CD4-positive, alpha-beta T cell (primary cell): Measurements from ENCODE around the gene PREP. TPM values are rescaled to one million over a fixed set of nuclear protein-coding genes. Genes with fewer than 3 reads are reported as not detected.

Experiments used
- ATAC-seq: fragments of 200-7000 bp; cut with Tn5 transposase; one replicate; pipeline ENCODE4 v1.10.0; 2022; ENCODE audit warnings: mild to moderate bottlenecking; ENCODE audit not compliant: poor library complexity
- CTCF ChIA-PET: fragments of 350-600 bp; sonication (Branson Sonifier 250); formaldehyde crosslinking; loops from one replicate; lab custom pipeline; 2021; ENCODE audit warnings: antibody characterized with exemption, inconsistent platforms; lab: Charles Lee
- POLR2A ChIA-PET: fragments of 350-600 bp; sonication (Branson Sonifier 250); formaldehyde crosslinking; loops from one replicate; lab custom pipeline; 2021; ENCODE audit warnings: antibody characterized with exemption, inconsistent platforms; lab: Charles Lee
- DNase-seq, 14 experiments: peaks; one replicate each; pipeline ENCODE4 v3.0.0-alpha.2; 2013 to 2020; ENCODE audit warnings: mixed read lengths in 2 of 14
- H3K27ac ChIP-seq, 2 donors: one replicate each; pipeline versions ENCODE4 v1.5.1 to v1.7.0; 2013; ENCODE audit warnings: low read length in 2 of 2, low read depth in 1 of 2, mild to moderate bottlenecking in 1 of 2
- H3K27me3 ChIP-seq, 2 experiments: 1 replicate in 1 of 2; 2 replicates in 1 of 2; pipeline versions ENCODE4 v1.6.1 to v1.7.0; 2013; ENCODE audit warnings: low read length in 2 of 2, control low read depth in 1 of 2, mild to moderate bottlenecking in 1 of 2, moderate library complexity in 1 of 2; ENCODE audit not compliant: insufficient read depth in 2 of 2, control insufficient read depth in 1 of 2
- H3K36me3 ChIP-seq: one replicate; pipeline ENCODE4 v1.6.1; 2013; ENCODE audit warnings: low read length, control low read depth; ENCODE audit not compliant: insufficient read depth
- H3K4me1 ChIP-seq: one replicate; pipeline ENCODE4 v1.6.1; 2013; ENCODE audit warnings: low read length, control low read depth; ENCODE audit not compliant: insufficient read depth
- H3K4me3 ChIP-seq: one replicate; pipeline ENCODE4 v1.5.1; 2013; ENCODE audit warnings: mild to moderate bottlenecking, low read length, moderate library complexity
- H3K9me3 ChIP-seq, 2 experiments: 1 replicate in 1 of 2; 2 replicates in 1 of 2; pipeline versions ENCODE4 v1.6.1 to v1.7.0; 2013; ENCODE audit warnings: low read length in 2 of 2, mild to moderate bottlenecking in 2 of 2, control low read depth in 1 of 2, moderate library complexity in 1 of 2; ENCODE audit not compliant: control insufficient read depth in 1 of 2, insufficient read depth in 1 of 2
- H3K27ac Mint-ChIP-seq: one replicate; pipeline ENCODE4 v1.8.0; 2020; ENCODE audit warnings: mixed read lengths
- H3K27me3 Mint-ChIP-seq: one replicate; pipeline ENCODE4 v1.8.0; 2021; ENCODE audit warnings: mixed read lengths
- H3K36me3 Mint-ChIP-seq: one replicate; pipeline ENCODE4 v1.8.0; 2021; ENCODE audit warnings: low read depth, mixed read lengths
- H3K4me1 Mint-ChIP-seq: one replicate; pipeline ENCODE4 v1.8.0; 2021; ENCODE audit warnings: low read depth, mixed read lengths
- H3K4me3 Mint-ChIP-seq: one replicate; pipeline ENCODE4 v1.8.0; 2020; ENCODE audit warnings: mild to moderate bottlenecking, mixed read lengths
- H3K9me3 Mint-ChIP-seq: one replicate; pipeline ENCODE4 v1.8.0; 2020; ENCODE audit warnings: mixed read lengths
- CTCF ChIP-seq: fragments of 200-600 bp; IDR thresholded peaks from one replicate; pipeline ENCODE4 v1.8.0; 2022; ENCODE audit warnings: antibody characterized with exemption, mild to moderate bottlenecking
- intact Hi-C, 2 experiments: fragments of 100-400 bp; cut with DNase I in 1 of 2; cut with micrococcal nuclease in 1 of 2; formaldehyde crosslinking; loops; one replicate each; pipeline versions ENCODE4 v1.15.1 to v1.9.0; 2023 to 2025; cut with DNase I, micrococcal nuclease
- total RNA-seq, 174 experiments: library from RNA in 2 of 174; stranded (reverse) in 2 of 174; gene quantifications; one replicate each; pipeline ENCODE4 v1.2.3 and lab custom pipeline; 2021 to 2026

Gene PREP
- total RNA-seq, 2 experiments from 2014 or later = 14.9 to 15.6 TPM

GRCh38 chr6:105274678-105275077 lies 128.2 kb downstream of the PREP start:
- Histone ChIP-seq H3K27me3 (no peaks in the 10 kb centered on the region), H3K4me3 (no peak overlapping the region), H3K27ac (no peak overlapping the region), H3K9me3 (no peaks in the 10 kb centered on the region), H3K36me3 (peaks cover 38% of the 10 kb centered on the region), H3K4me1 (no peaks in the 10 kb centered on the region)
- intact Hi-C loops = no loop called here
- POLR2A ChIA-PET = no interaction called here
- Mint-ChIP-seq H3K27me3 (no peaks in the 10 kb centered on the region), H3K4me3 (no peak overlapping the region), H3K4me1 (no peaks in the 10 kb centered on the region), H3K36me3 (peaks cover 46% of the 10 kb centered on the region), H3K9me3 (no peaks in the 10 kb centered on the region), H3K27ac (no peak overlapping the region)
- CTCF ChIA-PET = no interaction called here
- DNase-seq (no peak), ATAC-seq (no peak)
- TF ChIP-seq CTCF = no peak

- Mint-ChIP-seq H3K27ac (no peak overlapping the region), H3K36me3 (peaks cover 35% of the 10 kb centered on the region), H3K4me1 (no peaks in the 10 kb centered on the region), H3K4me3 (no peak overlapping the region), H3K27me3 (no peaks in the 10 kb centered on the region), H3K9me3 (no peaks in the 10 kb centered on the region)
- DNase-seq = no peak
- Histone ChIP-seq H3K36me3 (peaks cover 27% of the 10 kb centered on the region), H3K9me3 (no peaks in the 10 kb centered on the region), H3K4me3 (no peak overlapping the region), H3K4me1 (no peaks in the 10 kb centered on the region), H3K27ac (no peak overlapping the region), H3K27me3 (no peaks in the 10 kb centered on the region)
- POLR2A ChIA-PET = no interaction called here
- TF ChIP-seq CTCF = no peak
- ATAC-seq = no peak
- intact Hi-C loops = no loop called here
- CTCF ChIA-PET = no interaction called here
Observed at GRCh38 chr6:105273589-105273988, 129.3 kb downstream of the PREP start.

GRCh38 chr6:105272786-105273185 lies 130.1 kb downstream of the PREP start:
- no peak for TF ChIP-seq CTCF
- Histone ChIP-seq H3K27me3 (no peaks in the 10 kb centered on the region), H3K4me1 (no peaks in the 10 kb centered on the region), H3K4me3 (no peak overlapping the region), H3K9me3 (no peaks in the 10 kb centered on the region), H3K27ac (no peak overlapping the region), H3K36me3 (peaks cover 19% of the 10 kb centered on the region)
- Mint-ChIP-seq H3K9me3 (no peaks in the 10 kb centered on the region), H3K36me3 (peaks cover 27% of the 10 kb centered on the region), H3K27me3 (no peaks in the 10 kb centered on the region), H3K4me1 (no peaks in the 10 kb centered on the region), H3K4me3 (no peak overlapping the region), H3K27ac (no peak overlapping the region)
- CTCF ChIA-PET = no interaction called here
- ATAC-seq = no peak
- intact Hi-C loops = no loop called here
- POLR2A ChIA-PET = no interaction called here
- no peak for DNase-seq
